Fibroblast of villous mesenchyme (primary cell): ENCODE measurements around the gene SLC12A2. TPM values are rescaled to one million over a fixed set of nuclear protein-coding genes. Genes with fewer than 3 reads are reported as not detected.

Source experiments
- DNase-seq: peaks from one replicate; pipeline ENCODE4 v3.0.0-alpha.2; 2010; ENCODE audit warnings: low read depth
- H3K4me3 ChIP-seq: 2 replicates; pipeline ENCODE4 v1.5.1; 2011; ENCODE audit warnings: low read depth, mild to moderate bottlenecking, low read length
- total RNA-seq: library from RNA; depleted of rRNA; stranded (reverse); fragments of >200 nt; gene quantifications from 2 replicates; pipeline ENCODE4 v1.2.3, GENCODE V29; 2012
- TF ChIP-seq, protein P1 (sequence below): IDR thresholded peaks from 2 replicates; pipeline ENCODE4 v1.5.1; 2012; ENCODE audit warnings: low read depth, mild to moderate bottlenecking, low read length; ENCODE audit not compliant: insufficient read depth

Gene SLC12A2
- total RNA-seq = 37.1 and 39.9 TPM in 2 replicates

DNA sequence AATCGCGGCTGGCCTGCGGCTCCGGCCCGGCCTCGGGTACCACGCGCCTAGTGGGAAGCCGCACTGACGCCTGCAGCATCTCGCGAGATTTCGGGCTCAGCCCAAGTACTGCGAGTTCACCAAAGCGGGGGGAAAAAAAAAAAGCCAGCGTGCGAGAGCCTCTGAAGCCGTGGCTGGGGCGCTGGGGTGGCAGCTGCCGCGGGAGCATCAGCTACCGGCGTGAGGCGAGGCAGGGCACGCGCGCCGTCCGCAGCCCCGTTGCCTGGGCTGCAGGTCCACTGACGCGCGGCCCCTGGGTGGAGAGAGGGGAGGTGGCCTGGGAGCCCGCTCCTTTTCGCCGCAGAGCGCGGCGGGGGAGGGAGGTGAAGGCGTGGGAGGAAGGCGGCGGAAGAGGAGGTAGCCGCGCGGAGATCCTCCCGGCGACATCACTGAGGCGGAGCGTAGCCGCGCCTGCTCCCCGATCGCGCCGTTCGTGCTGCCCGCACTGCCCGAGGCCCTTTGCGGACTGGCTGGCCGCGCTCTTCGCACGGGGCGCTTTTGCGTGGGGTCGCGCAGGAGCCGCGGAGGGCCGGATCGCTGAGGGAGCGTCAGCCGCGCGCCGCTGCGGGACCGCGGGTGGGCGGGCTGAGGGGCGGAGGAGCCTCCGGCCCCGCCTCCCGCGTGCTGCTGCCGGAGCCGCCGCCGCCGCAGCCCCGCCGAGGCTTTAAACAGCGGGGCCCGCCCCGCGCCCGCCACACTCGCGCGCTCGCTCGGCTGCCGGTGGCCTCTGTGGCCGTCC is at the start of gene SLC12A2:
SLC12A2 (plus strand) TSS at position 734 of the 778 bp plus-strand sequence. CDS start 189 bp downstream, outside the sequence.
- TF ChIP-seq, protein P1, sequence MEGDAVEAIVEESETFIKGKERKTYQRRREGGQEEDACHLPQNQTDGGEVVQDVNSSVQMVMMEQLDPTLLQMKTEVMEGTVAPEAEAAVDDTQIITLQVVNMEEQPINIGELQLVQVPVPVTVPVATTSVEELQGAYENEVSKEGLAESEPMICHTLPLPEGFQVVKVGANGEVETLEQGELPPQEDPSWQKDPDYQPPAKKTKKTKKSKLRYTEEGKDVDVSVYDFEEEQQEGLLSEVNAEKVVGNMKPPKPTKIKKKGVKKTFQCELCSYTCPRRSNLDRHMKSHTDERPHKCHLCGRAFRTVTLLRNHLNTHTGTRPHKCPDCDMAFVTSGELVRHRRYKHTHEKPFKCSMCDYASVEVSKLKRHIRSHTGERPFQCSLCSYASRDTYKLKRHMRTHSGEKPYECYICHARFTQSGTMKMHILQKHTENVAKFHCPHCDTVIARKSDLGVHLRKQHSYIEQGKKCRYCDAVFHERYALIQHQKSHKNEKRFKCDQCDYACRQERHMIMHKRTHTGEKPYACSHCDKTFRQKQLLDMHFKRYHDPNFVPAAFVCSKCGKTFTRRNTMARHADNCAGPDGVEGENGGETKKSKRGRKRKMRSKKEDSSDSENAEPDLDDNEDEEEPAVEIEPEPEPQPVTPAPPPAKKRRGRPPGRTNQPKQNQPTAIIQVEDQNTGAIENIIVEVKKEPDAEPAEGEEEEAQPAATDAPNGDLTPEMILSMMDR = no peak
- peak within 1 kb of the TSS; percentile 83 for H3K4me3 ChIP-seq
- peak; percentile 97 for DNase-seq

DNA sequence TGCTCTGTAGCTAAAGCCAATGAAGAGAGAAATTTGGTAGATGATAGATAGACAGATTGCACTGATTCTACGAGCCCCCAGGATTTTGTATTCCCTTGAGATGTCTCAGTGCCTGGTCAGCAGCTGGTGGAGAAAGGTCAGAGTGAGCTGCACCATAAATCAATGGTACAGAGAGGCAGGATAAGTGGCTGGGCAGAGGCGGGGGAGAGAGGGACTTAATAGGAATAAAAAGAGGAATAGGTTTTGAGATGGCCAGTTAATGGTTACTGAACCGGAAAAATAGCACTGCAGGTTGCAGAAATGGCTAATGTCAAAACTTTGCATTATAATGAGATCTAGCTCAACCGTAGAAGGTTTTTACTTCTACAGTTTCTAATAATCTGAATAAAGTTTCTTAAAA is 47.9 kb upstream of the SLC12A2 start:
- no peak overlapping the region for H3K4me3 ChIP-seq
- TF ChIP-seq, protein P1 = no peak
- DNase-seq = no peak

DNA sequence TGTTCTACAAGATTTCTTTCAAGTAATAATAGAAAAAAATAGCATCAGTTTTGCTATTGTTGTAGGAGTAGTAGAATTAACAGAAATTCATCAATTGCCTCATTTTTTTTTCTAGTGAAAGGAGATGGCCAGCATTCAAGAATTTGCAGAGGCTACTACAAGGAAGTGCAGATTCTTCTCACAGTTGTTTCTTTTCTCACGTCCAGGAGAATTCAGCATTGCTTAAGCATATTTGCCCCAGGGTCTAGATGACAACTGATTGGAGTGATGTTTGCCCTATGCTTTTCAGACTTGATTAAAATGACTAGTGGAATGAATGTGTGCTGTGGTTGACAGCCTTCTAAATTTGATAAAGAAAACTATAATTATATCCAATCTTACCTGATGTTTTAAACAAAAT is 46.6 kb upstream of the SLC12A2 start:
- TF ChIP-seq, protein P1 = no peak
- DNase-seq = peak; percentile 50
- no peak overlapping the region for H3K4me3 ChIP-seq

DNA sequence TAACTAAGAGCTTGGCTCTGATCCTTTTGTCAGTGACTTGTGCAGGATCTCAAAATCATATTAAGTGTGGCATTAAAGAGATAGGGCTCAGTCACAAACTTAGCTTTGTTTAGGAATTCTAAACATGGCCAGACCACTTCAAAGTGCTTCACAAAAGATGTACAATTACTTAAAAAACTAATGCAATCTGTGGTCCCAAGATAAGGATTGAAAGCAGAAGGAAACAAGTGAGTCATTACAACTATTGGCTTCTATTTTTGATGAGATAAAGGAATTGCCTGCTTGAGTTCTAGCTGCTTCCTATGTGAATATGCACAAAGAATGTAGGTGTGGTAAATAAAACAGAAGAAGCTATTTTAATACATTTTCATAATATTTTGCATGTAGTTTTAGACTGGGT is 44.9 kb upstream of the SLC12A2 start:
- no peak overlapping the region for H3K4me3 ChIP-seq
- DNase-seq = peak; percentile 49
- TF ChIP-seq, protein P1 = no peak

DNA sequence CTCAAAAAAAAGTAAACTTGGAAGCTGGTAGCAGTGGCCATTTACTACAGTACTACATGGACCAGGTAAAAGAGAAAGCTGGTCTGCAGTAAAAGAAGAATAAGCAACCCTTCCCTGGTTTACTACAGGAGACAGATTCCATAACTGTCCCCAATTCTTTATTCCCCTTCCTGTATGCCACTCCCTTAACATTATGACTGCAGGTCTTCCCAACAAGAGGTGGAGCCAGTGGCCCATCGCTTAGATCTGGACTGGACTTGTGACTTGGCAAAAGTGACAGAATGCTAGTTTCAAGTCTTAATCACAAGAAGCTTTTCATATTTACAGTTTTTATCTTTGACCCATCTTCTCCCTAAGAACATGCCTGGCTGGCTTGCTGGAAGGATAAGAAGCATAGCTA is 42.6 kb upstream of the SLC12A2 start:
- no peak for DNase-seq
- H3K4me3 ChIP-seq = no peak overlapping the region
- TF ChIP-seq, protein P1 = no peak

DNA sequence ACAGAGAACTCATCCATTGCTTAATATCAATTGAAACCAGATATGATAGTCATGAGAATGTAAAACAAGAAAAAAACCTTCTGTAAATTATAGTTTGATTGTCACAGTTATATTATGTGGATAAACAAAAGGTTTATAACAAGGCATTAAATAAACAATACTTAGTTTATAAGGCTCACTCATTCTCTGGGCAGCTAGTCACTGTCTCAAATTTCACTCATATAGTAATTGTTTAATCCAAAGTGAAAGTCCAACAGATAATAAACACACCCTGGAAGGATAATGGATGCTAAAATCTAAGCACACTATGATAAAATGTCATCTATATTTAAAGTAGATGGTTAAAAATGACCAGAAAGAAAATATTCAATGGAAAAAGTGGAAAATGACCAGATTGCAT is 30.8 kb upstream of the SLC12A2 start:
- TF ChIP-seq, protein P1 = no peak
- DNase-seq = no peak
- H3K4me3 ChIP-seq = no peak overlapping the region
